Measurements from ENCODE around the gene CORO6. TPM values are rescaled to one million over a fixed set of nuclear protein-coding genes. Genes with fewer than 3 reads are reported as not detected.

Gene CORO6
- total RNA-seq, 1 experiment from 2014 or later, result 9.7 TPM

DNA sequence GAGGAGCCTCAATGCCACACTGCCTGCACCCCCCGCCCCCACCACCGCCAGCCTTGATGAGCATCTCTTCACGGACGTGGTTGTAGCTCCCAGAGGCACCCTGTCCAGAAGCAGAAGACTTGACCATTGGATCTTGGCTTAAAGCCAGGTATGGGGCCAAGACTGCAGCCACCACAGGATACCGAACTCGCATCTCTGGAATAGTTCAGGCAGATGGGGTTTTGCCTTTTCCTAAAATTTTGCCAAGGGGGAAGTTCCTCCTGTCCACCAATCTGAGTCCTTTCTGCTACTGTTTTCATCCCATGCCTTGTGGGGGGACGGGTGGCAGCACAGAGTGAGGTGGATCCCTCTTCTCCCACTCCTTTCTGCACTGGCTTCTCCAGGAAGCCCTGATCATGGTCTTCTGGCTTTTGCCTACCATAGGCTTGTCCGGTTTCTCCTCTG lies 939 bp downstream of the CORO6 start:
- Histone ChIP-seq H3K9me3 (ENCODE audit: control insufficient read depth, insufficient read depth, low read depth, low read length) (no peaks in the 10 kb centered on the region), H3K27ac (ENCODE audit: low read length) (no peak overlapping the region), H3K4me1 (ENCODE audit: control insufficient read depth, insufficient read depth, low read length) (peaks cover 31% of the 10 kb centered on the region), H3K27me3 (ENCODE audit: control insufficient read depth, insufficient read depth, low read length) (no peaks in the 10 kb centered on the region), H3K36me3 (ENCODE audit: control insufficient read depth, insufficient read depth, low read length) (no peaks in the 10 kb centered on the region), H3K4me3 (ENCODE audit: low read depth in 2 of 2, low read length in 2 of 2) (peak overlapping the region; percentile 70 to 72)
- TF ChIP-seq POLR2AphosphoS5 (IDR thresholded peaks at IDR 0.05; ENCODE audit: low read depth, low read length), result no peak
- CTCF ChIA-PET, result interaction anchor here (1.2 kb wide), 1 partner anchor 17 kb away, joined by 3 read pairs; no protein-coding TSS in a partner anchor
- no peak for ATAC-seq
- POLR2A ChIA-PET, result no interaction called here
- in situ Hi-C loops (cut with HindIII; ENCODE audit: low pct_unique_long_range_greater_than_20kb, low sequenced_read_pairs), result no loop called here
- DNase-seq (ENCODE audit: low read depth, low spot score), result no peak
- no TSS peak for BruUV-seq (replicated peaks)
- intact Hi-C loops (cut with micrococcal nuclease; ENCODE audit: unreplicated experiment), result no loop called here

- no peaks in the 10 kb centered on the region for H3K27me3 ChIP-seq (ENCODE audit: control insufficient read depth, insufficient read depth, low read length)
- BruUV-seq (replicated peaks), result no TSS peak
Observed at GRCh38 chr17:29620779-29621500, 1.8 kb downstream of the CORO6 start.

More at GRCh38 chr17:29620779-29621500, 1.8 kb downstream of the CORO6 start:
- H3K4me1 ChIP-seq (ENCODE audit: control insufficient read depth, insufficient read depth, low read length), result peaks cover 35% of the 10 kb centered on the region
- DNase-seq (ENCODE audit: low read depth, low spot score) (no peak), ATAC-seq (no peak)
- no peaks in the 10 kb centered on the region for H3K9me3 ChIP-seq (ENCODE audit: control insufficient read depth, insufficient read depth, low read depth, low read length)
- intact Hi-C loops (cut with micrococcal nuclease; ENCODE audit: unreplicated experiment) (no loop called here), in situ Hi-C loops (cut with HindIII; ENCODE audit: low pct_unique_long_range_greater_than_20kb, low sequenced_read_pairs) (no loop called here)
- TF ChIP-seq POLR2AphosphoS5 (IDR thresholded peaks at IDR 0.05; ENCODE audit: low read depth, low read length) (no peak), TCF7L2 (IDR thresholded peaks at IDR 0.05; ENCODE audit: low read depth, low read length) (no peak), REST (IDR thresholded peaks at IDR 0.05; ENCODE audit: insufficient read depth in 1 of 2, low read depth in 2 of 2, low read length in 1 of 2) (no peak), SIN3A (IDR thresholded peaks at IDR 0.05; ENCODE audit: borderline replicate concordance, insufficient read depth, low read depth, low read length) (no peak)
- TF ChIP-seq, protein P1, sequence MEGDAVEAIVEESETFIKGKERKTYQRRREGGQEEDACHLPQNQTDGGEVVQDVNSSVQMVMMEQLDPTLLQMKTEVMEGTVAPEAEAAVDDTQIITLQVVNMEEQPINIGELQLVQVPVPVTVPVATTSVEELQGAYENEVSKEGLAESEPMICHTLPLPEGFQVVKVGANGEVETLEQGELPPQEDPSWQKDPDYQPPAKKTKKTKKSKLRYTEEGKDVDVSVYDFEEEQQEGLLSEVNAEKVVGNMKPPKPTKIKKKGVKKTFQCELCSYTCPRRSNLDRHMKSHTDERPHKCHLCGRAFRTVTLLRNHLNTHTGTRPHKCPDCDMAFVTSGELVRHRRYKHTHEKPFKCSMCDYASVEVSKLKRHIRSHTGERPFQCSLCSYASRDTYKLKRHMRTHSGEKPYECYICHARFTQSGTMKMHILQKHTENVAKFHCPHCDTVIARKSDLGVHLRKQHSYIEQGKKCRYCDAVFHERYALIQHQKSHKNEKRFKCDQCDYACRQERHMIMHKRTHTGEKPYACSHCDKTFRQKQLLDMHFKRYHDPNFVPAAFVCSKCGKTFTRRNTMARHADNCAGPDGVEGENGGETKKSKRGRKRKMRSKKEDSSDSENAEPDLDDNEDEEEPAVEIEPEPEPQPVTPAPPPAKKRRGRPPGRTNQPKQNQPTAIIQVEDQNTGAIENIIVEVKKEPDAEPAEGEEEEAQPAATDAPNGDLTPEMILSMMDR (IDR thresholded peaks at IDR 0.05), result no peak
- POLR2A ChIA-PET, result no interaction called here
- no peaks in the 10 kb centered on the region for H3K36me3 ChIP-seq (ENCODE audit: control insufficient read depth, insufficient read depth, low read length)
- H3K4me3 ChIP-seq (ENCODE audit: low read depth in 2 of 2, low read length in 2 of 2), result no peak overlapping the region
- H3K27ac ChIP-seq (ENCODE audit: low read length), result no peak overlapping the region
- CTCF ChIA-PET, result interaction anchor here (1.2 kb wide), 1 partner anchor 18 kb away, joined by 3 read pairs; no protein-coding TSS in a partner anchor

Data from Panc1 (cell line).